ENCODE data around the gene ZNF397.
A peak's percentile ranks its signal among the peaks of the same experiment; 100 is the strongest.
"Not testable (repeated sequence)": the region's sequence is repeated elsewhere in the genome, so short reads cannot be mapped to it uniquely, and the experiment has no call there.

The ZNF397 gene

GRCh38 chr18:35240664-35241447 is at the start of gene ZNF397:
TSS of gene ZNF397 (plus strand) at chr18:35241034. CDS start at chr18:35242471, 1,437 bp downstream.
- peak; percentile 93 for DNase-seq (ENCODE audit: low read depth in 2 of 2)

DNA sequence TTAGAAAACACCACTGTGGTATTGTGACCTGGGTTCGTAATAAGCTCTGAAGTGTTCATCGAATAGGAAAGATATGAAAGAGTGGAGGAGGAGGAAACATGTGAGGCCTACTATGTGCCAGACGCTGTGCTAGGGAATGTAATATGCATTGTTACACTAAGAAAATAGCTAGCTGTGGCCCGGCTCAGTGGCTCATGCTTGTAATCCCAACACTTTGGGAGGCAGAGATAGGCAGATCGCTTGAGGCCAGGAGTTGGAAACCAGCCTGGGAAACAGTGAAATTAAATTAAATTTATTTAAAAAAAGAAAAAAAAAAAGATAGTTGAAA is 49.2 kb upstream of the ZNF397 start:
- DNase-seq (ENCODE audit: low read depth in 2 of 2), result no peak

DNA sequence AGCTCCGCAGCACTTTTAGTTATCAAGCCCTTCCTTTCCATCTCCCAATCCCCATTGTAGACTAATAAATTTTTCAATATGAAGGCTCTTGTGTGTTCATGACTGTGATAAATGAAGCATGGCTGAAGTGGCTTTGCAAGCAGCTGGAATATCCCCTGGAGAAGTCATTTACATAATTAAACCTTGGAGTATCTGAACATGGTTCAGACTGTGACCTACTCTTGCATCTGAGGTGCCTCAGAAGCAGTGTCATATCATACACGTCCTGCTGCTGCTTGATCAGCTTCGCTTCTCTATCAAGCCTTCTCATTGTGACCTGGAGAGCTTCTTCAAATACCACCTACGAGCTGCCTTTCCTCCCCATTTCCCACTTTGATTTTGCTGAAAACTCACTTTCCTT is 48.4 kb upstream of the ZNF397 start:
- no peak for DNase-seq (ENCODE audit: low read depth in 2 of 2)

DNA sequence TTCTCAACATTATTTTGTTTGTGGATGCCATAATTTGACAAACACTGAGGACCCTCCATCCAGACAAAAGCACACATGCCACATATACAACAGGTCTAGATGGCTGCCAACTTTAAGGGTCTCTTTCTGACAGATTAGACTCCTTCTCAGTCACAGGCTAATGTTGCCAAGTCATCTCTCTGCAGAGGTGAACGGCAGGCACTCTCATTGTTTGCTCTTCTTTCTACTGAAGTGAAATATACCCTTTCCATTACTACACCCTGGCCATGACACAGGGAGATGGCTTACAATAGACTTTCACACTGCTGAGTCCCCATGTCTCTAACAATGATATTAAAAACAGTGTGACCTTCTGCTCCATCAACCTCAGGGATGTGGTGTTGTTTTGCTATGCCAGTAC is 47.5 kb upstream of the ZNF397 start:
- DNase-seq (ENCODE audit: low read depth in 2 of 2), result no peak

- no peak for DNase-seq (ENCODE audit: low read depth in 2 of 2)
Measured at GRCh38 chr18:35197296-35197695, 43.5 kb upstream of the ZNF397 start.

DNA sequence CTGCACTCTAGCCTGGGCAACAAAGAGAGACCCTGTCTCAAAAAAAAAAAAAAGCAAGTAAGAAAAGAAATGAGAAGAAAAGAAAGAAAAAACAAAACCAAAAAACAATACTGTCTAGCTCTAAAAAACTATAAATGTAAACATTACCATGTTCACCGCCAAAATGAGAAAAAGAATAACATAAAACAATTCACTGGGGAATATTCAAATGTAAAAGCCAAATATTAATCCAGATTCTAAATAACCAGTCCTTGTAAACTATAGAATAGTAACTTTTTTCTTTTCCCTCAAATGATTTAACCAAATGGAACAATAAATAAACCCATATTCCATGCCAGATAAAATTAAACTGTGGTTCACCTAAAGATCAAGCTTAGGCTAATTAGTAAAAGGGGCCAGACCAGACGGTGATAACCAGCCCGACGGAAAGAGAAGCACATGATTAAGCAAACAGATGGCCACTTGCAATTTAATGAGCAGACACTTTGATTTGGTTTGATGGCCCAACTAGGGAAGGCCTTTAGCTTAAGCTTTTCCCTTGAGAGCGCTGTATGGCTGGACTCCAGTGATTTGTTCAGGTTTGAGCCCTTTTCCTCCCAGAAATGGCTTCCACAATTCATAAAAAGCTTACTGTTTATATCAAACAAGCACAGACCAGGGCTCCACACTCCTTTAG is 39.4 kb upstream of the ZNF397 start:
- DNase-seq (ENCODE audit: low read depth in 2 of 2), result no peak

GRCh38 chr18:35203067-35203466 is 37.8 kb upstream of the ZNF397 start:
- no peak for DNase-seq (ENCODE audit: low read depth in 2 of 2)

- no peak for DNase-seq (ENCODE audit: low read depth in 2 of 2)
Measured at GRCh38 chr18:35205199-35205712, 35.6 kb upstream of the ZNF397 start.

DNA sequence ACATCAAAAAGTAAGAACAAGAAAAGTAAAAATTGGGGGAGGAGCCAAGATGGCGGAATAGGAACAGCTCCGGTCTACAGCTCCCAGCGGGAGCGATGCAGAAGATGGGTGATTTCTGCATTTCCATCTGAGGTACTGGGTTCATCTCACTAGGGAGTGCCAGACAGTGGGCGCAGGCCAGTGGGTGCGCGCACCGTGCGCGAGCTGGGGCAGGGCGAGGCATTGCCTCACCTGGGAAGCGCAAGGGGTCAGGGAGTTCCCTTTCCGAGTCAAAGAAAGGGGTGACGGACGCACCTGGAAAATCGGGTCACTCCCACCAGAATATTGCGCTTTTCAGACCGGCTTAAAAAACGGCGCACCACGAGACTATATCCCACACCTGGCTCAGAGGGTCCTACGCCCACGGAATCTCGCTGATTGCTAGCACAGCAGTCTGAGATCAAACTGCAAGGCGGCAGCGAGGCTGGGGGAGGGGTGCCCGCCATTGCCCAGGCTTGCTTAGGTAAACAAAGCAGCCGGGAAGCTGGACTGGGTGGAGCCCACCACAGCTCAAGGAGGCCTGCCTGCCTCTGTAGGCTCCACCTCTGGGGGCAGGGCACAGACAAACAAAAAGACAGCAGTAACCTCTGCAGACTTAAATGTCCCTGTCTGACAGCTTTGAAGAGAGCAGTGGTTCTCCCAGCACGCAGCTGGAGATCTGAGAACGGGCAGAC is 34.9 kb upstream of the ZNF397 start:
- DNase-seq (ENCODE audit: low read depth in 2 of 2), result not testable (repeated sequence)

- no peak for DNase-seq (ENCODE audit: low read depth in 2 of 2)
Measured at GRCh38 chr18:35215026-35215425, 25.8 kb upstream of the ZNF397 start.

- not testable (repeated sequence) for DNase-seq (ENCODE audit: low read depth in 2 of 2)
Measured at GRCh38 chr18:35216611-35217010, 24.2 kb upstream of the ZNF397 start.

DNA sequence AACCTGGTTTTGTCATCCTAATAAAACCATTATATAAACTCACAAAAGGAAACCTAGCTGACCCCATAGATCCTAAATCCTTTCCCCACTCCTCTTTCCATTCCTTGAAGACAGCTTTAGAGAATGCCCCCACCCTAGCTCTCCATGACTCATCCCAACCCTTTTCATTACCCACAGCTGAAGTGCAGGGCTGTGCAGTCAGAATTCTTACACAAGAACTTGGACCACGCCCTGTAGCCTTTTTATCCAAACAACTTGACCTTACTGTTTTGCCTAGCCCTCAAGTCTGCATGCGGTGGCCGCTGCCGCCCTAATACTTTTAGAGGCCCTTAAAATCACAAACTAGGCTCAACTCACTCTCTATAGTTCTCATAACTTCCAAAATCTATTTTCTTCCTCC is 21.5 kb upstream of the ZNF397 start:
- not testable (repeated sequence) for DNase-seq (ENCODE audit: low read depth in 2 of 2)

GRCh38 chr18:35220424-35220823 is 20.4 kb upstream of the ZNF397 start:
- DNase-seq (ENCODE audit: low read depth in 2 of 2), result no peak

GRCh38 chr18:35223797-35224196 is 17.0 kb upstream of the ZNF397 start:
- no peak for DNase-seq (ENCODE audit: low read depth in 2 of 2)

- no peak for DNase-seq (ENCODE audit: low read depth in 2 of 2)
Measured at GRCh38 chr18:35227254-35227653, 13.6 kb upstream of the ZNF397 start.

- DNase-seq (ENCODE audit: low read depth in 2 of 2), result peak; percentile 50 to 57
Measured at GRCh38 chr18:35231052-35231451, 9.8 kb upstream of the ZNF397 start.

- no peak for DNase-seq (ENCODE audit: low read depth in 2 of 2)
Measured at GRCh38 chr18:35236571-35237363, 4.1 kb upstream of the ZNF397 start.

DNA sequence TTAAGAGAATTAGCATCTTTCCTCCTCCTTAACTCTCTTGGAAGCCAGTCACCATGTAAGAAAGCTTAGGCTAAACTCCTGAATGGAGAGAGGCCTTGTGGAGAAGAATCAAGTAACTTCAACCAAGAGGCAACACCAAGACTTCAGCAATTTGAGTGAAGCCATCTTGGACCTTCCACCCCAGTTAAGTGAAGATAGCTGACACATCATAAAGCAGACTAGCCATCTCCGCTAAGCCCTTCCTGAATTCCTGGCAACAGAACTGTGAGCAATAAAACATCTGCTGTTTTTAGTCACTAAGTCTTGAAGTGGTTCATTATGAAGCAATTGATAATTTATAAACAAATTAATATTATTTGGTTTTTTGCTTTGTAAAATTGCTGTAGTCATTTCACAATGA is 1.5 kb upstream of the ZNF397 start:
- no peak for DNase-seq (ENCODE audit: low read depth in 2 of 2)

- no peak for DNase-seq (ENCODE audit: low read depth in 2 of 2)
Measured at GRCh38 chr18:35241448-35241804, 592 bp downstream of the ZNF397 start.

DNA sequence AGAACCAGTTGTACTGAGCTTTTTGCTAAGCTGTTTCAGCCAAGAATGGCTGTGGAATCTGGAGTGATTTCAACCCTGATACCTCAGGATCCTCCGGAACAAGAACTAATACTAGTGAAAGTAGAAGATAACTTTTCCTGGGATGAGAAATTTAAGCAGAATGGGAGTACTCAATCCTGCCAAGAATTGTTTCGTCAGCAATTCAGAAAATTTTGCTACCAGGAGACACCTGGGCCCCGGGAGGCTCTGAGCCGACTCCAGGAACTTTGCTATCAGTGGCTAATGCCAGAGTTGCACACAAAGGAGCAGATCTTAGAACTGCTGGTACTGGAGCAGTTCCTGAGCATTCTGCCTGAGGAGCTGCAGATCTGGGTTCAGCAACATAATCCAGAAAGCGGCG is 1.6 kb downstream of the ZNF397 start:
- DNase-seq (ENCODE audit: low read depth in 2 of 2), result no peak

- DNase-seq (ENCODE audit: low read depth in 2 of 2), result no peak
Measured at GRCh38 chr18:35244671-35245070, 3.8 kb downstream of the ZNF397 start.
